Loucy (cell line): ENCODE measurements around the gene ITGA6.
"Not testable (repeated sequence)": the region's sequence is repeated elsewhere in the genome, so short reads cannot be mapped to it uniquely, and the experiment has no call there.

Source experiments
- CTCF ChIP-seq: fragments of 200-600 bp; sonication (generic); conservative IDR thresholded peaks from 2 replicates; pipeline ENCODE4 v1.5.1; 2014; ENCODE audit warnings: mild to moderate bottlenecking, antibody characterized with exemption, low read length
- EZH2phosphoT487 ChIP-seq: fragments of 200-600 bp; IDR thresholded peaks from 2 replicates; pipeline ENCODE4 v1.6.1; 2018; ENCODE audit warnings: antibody characterized with exemption, mild to moderate bottlenecking, moderate library complexity, borderline replicate concordance

DNA sequence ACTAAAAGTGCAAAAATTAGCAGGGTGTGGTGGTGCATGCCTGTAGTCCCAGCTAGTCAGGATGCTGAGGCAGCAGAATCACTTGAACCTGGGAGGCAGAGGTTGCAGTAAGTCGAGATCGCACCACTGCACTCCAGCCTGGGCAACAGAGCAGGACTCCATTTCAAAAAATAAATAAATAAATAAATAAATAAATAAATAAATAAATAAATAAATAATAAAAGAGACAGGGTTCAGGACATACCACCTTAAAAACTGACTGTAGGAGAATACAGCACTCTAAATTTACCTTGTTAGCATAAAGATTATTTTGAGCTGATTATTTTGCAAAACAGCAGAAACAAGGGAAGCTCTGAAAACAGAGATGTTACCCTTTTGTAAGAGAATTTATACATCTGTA, 105.1 kb downstream of the ITGA6 start:
- TF ChIP-seq CTCF, EZH2phosphoT487: not testable (repeated sequence)
